HuH-7.5 (cell line): ENCODE data around the gene PAWR.
"Not testable (repeated sequence)": the region's sequence is repeated elsewhere in the genome, so short reads cannot be mapped to it uniquely, and the experiment has no call there.

Source experiments
- DNase-seq: peaks from one replicate; pipeline ENCODE4 v3.0.0; 2011; ENCODE audit warnings: low spot score

Gene PAWR

GRCh38 chr12:79591988-79592387, 98.8 kb downstream of the PAWR start:
- no peak for DNase-seq

DNA sequence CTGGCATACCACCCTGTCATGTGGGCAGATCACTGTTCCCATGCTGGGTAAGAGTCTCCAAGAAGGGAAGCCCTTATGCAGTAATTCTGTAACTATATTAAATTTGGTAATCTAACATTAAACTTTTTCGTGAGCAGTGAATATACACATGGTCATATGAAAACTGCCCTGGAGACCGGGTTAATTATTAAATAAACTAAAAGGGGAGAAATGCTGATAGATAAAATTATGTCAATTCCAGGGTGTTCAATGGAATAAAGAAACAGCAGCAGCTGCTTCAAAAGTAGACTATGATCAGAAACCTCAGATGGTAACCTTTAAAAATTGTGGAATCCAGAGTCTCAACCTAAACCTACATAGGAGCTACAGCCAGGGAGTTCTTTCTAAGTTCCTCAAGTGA, 100.0 kb downstream of the PAWR start:
- DNase-seq = no peak

GRCh38 chr12:79587368-79587767, 103.4 kb downstream of the PAWR start:
- no peak for DNase-seq

DNA sequence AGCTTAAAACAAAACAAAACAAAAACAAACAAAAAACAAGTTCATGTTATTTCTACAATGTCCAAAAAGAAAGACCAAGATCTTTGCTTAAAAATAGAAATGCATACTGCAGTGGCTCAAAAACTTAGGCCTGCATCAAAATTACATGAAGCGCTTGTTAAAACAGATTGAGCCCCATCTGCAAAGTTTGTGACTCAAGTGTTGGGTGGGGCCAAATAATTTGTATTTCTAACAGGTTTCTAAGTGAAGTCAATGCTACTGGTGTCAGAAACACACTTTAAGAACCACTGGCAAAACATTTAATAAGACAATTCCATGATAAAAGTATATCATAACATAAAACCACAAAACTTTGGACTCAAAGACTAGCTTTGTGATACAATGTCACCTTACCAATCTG, 105.6 kb downstream of the PAWR start:
- DNase-seq = no peak

GRCh38 chr12:79573820-79574219, 116.9 kb downstream of the PAWR start:
- DNase-seq = no peak

DNA sequence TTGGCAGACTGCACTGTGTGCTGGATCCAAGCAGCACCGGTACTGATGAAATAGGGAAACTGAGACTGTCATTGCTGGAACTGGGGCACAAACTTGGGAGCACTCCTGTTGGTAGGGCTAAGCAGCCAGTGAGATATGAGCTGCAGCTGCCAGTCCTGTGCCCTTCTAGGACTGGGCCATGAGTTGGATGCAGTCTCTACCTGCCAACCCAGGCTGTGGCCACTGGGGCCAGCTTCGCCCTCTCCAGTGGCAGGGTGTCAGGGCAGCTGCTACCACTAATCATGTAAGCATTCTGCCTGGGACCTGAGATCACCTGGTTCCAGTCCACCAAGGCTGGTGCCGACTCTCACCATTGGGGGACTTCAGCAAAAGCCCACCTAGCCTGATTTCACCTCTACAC, 121.1 kb downstream of the PAWR start:
- DNase-seq = no peak

GRCh38 chr12:79567175-79567563, 123.6 kb downstream of the PAWR start:
- no peak for DNase-seq

DNA sequence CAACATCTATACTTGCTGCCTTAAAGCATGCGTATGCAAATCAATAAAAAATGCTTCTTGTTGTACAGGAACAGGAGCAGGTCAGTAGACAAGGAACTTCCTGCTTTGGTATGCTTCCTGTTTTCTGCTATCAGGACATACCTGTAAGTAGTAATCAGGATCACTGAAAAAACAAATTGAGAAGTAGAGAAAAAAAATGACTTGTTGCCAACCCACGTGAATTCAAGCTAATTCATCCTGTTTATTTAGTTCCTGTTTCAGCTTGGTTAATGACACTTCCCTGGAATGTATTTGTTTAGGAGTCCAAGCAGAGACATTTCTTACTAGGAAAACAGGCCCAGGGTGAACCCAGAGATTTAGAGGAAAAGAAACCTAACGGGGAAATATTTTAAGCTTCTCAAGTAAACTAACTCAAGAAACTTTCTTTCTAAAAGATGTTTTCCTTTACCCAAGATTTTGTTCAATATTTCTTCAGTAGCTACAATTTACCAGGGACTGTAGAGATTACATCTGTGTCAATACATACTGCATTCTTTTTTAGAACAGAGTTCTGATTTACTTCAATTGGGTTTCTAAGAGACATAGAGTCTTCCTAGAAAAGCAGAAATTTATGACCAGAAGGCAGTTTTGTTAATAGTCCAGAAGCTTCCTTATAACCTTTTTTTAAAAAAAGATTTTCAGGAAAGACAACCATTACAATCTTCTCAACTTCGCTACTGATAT, 124.2 kb downstream of the PAWR start:
- DNase-seq = peak; percentile 66

DNA sequence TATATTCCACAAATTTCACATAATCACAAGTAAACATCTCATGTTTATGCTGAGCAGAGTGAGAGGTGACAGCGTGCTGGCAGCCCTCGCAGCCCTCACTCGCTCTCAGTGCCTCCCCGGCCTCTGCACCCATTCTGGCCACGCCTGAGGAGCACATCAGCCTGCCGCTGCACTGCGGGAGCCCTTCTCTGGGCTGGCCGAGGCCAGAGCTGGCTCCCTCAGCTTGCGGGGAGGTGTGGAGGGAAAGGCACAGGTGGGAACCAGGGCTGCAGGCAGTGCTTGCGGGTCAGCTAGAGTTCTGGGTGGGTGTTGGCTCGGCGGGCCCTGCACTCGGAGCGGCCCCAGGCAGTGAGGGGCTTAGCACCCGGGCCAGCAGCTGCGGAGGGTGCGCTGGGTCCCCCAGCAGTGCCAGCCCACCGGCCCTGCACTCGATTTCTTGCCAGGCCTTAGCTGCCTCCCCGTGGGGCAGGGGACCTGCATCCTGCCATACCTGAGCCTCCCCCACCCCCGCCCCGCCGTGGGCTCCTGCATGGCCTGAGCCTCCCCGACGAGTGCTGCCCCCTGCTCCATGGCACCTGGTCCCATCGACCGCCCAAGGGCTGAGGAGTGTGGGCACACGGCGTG, 125.9 kb downstream of the PAWR start:
- DNase-seq = not testable (repeated sequence)

- DNase-seq = no peak
Measured at GRCh38 chr12:79563021-79563740, 127.6 kb downstream of the PAWR start.

- DNase-seq = no peak
Measured at GRCh38 chr12:79561401-79562132, 129.2 kb downstream of the PAWR start.

DNA sequence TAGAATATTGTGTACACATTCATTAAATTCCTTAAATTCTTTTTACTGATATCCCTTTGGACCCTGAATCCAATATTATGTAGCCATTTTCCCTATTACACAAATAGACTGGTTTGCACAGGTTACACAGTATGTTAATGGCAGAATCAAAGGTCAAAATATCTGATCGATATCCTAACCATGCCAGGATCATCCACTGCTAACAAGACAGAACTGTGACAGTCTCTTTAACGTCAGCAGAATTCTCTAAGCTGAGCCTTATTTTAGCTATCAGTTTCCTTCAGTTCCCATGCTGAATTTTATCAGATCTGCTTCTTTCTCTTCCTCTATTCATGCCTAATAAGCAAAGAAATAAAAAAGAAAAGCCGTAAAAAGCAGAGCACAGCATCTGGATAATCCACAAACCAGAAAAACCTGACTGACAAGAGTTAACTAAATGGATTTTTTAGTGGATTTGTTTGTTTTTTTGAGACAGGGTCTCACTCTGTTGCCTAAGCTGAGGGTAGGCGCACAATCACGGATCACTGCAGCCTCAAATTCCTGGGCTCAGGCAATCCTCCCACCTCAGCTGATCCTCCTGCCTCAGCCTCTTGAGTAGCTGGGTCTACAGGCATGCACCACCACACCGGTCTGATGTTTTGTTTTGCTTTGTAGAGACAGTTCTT, 130.4 kb downstream of the PAWR start:
- peak; percentile 80 for DNase-seq

DNA sequence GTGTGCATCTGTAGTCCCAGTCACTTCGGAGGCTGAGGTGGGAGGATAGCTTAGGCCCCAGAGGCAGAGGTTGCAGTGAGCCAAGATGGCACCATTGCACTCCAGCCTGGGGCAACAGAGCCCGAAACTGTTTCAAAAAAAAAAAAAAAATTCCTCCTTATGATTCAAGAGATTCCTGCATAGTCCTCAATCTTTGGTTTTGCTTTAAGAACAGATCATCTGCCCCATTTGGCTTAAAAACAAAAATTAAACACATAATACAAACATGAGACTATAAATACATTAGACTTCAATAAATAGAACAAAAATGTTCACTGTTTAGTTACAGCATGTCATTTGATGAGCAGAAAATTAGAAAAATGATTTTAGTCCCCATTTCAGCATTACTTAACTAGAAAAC, 131.2 kb downstream of the PAWR start:
- DNase-seq = no peak

DNA sequence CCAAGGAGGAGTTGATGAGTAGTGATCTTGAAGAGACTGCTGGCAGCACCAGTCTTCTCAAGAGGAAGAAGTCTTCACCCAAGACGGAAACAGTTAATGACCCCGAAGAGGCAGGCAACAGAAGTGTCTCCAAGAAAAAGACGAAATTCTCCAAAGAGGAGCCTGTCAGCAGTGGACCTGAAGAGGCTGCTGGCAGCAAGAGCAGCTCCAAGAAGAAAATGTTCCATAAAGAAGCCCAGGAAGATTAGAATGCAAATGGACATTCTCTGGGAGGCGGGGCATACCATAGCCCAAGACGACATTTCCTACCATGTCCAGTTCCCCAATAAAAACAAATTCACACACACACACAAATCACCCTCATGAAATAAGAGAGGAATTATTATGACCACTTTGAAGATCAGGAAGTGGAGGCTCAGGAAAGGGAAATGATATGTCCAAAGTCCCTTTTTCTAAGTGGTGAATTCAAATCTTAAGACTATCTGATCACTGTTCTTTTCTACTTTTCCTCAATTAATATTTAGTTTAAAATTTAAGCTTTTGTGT, 131.8 kb downstream of the PAWR start:
- no peak for DNase-seq

DNA sequence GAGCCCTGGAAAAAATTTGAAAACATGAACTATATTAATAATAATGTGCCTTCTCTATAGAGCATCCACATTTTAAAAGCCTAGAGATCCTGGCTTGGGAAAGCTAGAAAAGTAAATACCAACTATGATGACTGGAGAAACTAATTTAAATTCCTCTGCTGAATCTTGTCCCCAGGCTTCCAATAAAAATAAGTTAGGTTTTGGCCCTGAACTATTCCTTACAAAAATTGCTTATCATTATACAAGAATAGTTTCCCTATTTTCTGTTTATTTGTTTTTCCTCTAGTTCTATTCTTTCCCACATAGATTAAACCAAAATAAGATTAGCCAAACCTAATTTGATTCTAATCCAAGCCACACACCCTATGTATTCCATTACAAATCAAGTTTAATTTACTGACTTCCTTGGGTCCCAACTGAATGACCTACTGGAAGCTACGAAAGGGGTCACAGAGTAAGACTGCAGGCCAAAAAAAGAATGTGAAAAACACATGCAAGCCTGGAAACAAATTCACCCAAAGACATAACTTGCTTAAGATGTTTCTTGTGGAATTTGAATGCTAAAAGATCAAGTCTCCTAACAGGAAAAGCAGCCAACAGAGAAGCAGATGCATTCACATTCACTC, 133.0 kb downstream of the PAWR start:
- no peak for DNase-seq

- peak; percentile 38 for DNase-seq
Measured at GRCh38 chr12:79555028-79555925, 135.5 kb downstream of the PAWR start.

DNA sequence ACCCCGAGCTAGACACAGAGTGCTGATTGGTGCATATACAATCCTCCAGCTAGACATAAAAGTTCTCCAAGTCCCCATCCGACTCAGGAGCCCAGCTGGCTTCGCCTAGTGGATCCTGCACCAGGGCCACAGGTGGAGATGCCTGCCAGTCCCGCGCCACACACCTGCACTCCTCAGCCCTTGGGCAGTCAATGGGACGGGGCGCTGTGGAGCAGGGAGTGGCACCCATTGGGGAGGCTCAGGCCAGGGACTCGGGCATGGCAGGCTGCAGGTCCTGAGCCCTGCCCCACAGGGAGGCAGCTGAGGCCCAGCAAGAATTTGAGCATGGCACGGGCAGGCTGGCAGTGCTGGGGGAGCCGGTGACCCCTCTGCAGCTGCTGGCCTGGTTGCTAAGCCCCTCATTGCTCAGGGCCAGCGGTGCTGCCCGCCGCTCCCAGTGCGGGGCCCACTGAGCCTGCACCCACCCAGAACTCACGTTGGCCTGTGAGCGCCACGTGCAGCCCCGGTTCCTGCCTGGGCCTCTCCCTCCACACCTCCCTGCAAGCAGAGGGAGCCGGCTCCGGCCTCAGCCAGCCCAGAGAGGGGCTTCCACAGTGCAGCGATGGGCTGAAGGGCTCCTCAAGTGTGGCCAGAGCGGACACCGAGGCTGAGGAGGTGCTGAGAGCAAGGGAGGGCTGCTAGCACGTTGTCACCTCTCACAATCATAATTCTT, 136.7 kb downstream of the PAWR start:
- DNase-seq = no peak

- no peak for DNase-seq
Measured at GRCh38 chr12:79552192-79552591, 138.6 kb downstream of the PAWR start.

GRCh38 chr12:79549531-79550271, 141.1 kb downstream of the PAWR start:
- peak; percentile 61 for DNase-seq
